GM21723 (cell line): Measurements from ENCODE around the gene ASPRV1.

Experiments used
- ATAC-seq: cut with Tn5 transposase; IDR thresholded peaks from one replicate; pipeline ENCODE4 v1.9.1; 2021; ENCODE audit warnings: mild to moderate bottlenecking, moderate library complexity; ENCODE audit not compliant: unreplicated experiment

The ASPRV1 gene

GRCh38 chr2:69943843-69944525 is 17.4 kb downstream of the ASPRV1 start:
- no peak for ATAC-seq

DNA sequence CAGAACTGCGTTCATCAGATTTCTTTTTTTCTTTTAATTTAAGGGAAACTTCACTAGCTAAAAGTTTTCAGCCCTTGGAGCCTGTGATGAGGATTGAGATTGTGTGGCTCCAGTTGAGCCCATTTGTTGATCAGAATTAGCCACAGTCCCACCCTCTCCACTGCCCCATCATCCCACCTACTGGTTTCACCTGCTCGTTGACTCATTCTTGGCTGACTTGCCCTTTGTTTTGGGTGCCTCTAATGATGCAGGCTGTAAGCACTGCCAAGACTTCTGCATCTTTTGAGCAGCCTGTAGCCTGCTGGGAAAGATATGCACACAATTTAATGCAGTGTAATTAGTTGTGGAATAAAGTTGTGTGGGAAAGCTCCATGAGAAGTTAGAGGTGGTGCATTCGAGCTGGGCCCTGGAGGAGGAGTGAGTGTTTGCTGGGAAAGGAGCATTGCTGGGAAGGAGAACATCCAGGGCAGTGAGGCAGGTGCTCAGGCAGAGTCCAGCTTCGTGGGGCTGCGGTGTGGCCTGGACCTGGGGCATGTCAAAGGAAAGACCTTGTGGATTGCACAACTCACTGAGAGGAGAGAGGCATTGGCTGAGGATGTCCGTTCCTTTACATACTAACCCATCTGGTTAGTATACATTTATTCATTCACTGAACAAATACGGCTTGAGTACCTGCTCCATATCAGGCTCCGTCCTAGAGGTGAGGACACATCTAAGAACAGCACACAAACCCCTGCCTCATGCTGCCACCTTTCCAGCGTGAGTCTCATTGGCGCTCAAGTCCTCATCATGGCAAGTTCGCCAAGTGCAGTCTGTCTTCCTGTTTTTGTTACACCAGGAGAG is 18.2 kb downstream of the ASPRV1 start:
- no peak for ATAC-seq

DNA sequence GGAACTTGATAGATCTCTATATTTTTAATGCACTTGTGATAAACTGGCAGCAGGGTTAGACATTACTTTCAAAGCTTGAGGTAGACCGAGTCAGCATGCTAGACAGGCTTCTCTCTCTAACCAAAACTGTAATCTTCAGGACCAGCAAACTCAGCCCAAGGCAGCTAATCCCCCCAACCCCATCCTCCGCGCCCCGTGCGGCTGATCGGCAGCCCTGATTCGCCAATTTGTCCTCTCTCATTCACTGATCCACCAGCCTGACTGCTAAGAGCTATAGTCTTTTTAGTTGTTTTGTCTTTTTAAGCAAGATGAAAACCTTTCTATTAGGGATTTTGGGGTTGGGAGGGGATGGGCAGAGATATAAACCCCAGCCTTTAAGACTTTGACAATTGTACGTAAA is 20.7 kb downstream of the ASPRV1 start:
- no peak for ATAC-seq

DNA sequence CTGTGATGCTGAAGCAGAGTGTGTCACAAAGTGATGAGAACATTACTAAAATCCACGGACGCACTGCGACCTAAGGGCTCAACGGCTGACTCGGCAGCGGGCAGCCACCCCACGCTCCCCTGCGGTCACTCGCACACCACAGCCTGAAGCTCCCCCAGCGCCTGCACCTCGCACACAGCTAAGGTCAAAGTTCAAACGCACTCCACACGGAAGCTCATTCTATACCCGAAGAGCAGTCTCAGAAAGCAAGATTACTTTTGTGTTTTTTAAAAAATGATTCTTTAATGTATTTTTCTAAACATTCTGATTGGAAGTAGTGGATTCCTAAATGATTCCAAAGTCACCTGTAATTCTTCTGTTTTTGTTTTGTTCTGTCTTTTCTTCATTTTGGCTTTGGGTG is 21.7 kb downstream of the ASPRV1 start:
- no peak for ATAC-seq

GRCh38 chr2:69937968-69938367 is 23.5 kb downstream of the ASPRV1 start:
- no peak for ATAC-seq

DNA sequence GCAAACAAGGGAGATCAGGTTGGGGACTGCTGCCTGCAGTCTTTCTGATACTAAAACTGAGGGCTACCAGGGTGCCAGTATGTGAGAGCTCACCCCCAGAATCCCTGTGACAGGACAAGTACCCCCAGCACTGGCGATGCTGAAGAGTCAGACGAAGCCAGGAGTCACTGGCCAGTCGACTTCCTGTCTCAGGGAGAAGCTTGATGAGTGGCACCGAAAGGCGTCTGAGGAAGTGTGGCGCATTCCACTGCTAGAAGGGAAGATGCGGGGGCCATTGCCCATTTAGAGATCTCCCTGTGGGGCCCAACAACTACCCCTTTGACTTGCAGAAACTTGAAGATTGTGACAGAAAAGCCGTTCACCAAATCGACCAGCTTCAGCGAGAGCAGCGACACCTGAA is 24.5 kb downstream of the ASPRV1 start:
- ATAC-seq: no peak

- no peak for ATAC-seq
Measured at GRCh38 chr2:69935011-69935410, 26.4 kb downstream of the ASPRV1 start.

DNA sequence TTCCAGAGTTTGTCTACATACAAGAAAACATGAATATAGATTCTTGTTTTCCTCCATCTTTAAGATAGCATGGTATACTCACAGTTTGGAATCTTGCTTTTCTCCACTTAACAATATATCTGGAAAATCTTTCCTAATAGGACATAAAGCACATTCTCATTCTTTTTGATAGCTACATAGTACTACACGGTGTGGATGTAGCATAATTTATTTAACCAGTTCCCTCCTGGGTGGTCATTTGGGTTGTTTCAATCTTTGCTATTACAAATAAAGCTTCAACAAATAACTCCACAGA is 26.9 kb downstream of the ASPRV1 start:
- no peak for ATAC-seq

GRCh38 chr2:69933839-69934613 is 27.4 kb downstream of the ASPRV1 start:
- no peak for ATAC-seq

DNA sequence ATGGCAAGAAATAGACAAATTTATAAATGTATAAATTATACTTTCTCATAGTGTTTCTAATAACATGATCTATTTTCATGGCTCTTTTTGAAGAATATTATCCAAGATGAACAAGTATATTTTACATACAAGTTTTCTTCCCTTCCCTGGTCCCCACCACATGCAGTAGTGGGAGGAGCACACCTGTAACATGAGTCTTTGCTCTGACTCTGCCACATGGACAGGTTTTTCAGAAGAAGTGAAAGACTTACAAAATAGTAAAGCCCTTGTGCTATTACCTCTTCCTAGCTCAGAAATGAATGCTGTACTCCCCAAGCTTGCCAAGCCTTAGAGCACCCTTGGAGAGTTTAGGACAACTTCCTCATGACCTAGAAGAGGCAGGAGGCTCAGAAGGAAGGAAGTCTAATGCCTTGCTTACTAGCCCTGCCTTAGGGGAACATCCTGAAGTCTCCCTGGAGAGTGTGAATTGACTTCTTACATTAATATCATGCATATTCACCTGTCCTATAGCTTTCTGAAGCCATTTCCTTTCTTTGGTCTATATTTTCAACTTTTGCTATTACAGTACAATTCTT is 28.1 kb downstream of the ASPRV1 start:
- no peak for ATAC-seq

- no peak for ATAC-seq
Measured at GRCh38 chr2:69932596-69932922, 28.9 kb downstream of the ASPRV1 start.

DNA sequence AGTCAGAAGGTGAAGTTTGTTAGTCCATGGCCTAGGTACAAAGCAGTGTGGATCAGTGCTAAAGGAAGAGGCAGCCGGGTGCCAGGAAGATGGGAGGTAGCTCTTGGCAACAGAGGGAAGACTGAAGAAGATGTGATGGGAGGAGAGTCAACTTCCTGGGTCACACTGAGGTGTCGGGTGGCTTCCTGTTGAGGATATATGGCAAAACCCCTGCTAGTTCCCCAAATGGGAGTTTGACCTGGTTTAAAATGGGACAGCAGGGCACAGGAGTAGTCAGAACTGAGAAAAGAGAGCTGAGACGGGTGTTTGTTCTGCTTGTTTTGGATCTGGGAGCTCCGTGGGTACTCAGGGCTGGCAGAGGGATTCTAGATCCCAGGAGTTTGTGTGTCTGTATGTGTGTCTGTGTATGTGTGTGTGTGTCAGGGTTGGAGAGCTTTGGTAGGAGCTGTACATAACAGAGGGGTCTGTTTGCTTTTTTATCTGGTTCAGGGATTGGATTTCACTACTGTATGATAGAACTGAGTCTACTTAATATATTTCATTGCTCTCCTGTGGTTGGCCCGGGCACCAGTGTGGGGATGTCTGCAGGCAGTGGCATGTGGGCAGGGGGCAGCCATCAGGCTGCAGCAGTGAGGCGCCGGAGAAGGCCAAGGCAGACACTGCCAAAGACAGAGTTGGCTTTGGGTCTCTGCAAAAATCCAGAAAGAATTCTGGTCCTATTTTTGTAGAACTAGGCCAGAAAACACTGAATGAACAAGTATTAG is 29.4 kb downstream of the ASPRV1 start:
- no peak for ATAC-seq

GRCh38 chr2:69926849-69927515 is 34.4 kb downstream of the ASPRV1 start:
- ATAC-seq: no peak

GRCh38 chr2:69923116-69923515 is 38.3 kb downstream of the ASPRV1 start:
- ATAC-seq: no peak

DNA sequence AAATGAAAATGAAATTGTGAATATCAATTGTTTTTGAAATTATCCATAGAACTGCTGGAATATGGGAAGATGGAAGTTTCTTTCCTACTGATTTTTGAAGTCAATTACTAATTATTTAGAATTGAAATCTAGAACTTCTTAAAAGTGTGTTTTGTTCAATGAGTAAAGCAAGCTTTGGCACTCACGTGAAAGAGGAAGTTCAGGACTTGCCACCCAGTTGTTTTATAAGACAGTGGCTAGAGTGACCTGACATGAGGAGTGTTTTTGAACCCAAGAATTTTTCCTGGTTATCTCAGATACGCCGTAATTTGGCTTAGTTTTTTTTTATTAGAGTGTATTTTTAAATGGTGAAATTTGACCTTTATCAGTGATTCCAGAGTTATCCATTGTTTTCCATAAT is 43.0 kb downstream of the ASPRV1 start:
- ATAC-seq: no peak

GRCh38 chr2:69917852-69918251 is 43.6 kb downstream of the ASPRV1 start:
- ATAC-seq: no peak

DNA sequence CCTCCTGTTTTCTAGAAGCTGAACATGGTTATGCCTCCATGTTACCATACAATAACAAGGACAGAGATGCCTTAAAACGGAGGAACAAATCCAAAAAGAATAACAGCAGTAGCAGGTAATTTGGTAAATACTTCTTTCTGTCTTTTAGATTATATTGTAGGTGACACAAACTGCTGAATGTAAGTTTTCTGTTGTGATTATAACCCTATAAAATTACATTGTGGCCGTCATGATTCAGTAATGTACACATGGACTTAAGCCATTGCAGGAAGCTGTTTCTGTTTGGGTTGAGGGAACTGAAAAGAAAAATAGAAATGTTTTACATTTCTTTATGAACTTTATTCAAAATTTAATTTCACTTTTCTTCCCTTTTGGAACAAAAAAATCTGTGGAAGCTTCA is 45.3 kb downstream of the ASPRV1 start:
- ATAC-seq: no peak

DNA sequence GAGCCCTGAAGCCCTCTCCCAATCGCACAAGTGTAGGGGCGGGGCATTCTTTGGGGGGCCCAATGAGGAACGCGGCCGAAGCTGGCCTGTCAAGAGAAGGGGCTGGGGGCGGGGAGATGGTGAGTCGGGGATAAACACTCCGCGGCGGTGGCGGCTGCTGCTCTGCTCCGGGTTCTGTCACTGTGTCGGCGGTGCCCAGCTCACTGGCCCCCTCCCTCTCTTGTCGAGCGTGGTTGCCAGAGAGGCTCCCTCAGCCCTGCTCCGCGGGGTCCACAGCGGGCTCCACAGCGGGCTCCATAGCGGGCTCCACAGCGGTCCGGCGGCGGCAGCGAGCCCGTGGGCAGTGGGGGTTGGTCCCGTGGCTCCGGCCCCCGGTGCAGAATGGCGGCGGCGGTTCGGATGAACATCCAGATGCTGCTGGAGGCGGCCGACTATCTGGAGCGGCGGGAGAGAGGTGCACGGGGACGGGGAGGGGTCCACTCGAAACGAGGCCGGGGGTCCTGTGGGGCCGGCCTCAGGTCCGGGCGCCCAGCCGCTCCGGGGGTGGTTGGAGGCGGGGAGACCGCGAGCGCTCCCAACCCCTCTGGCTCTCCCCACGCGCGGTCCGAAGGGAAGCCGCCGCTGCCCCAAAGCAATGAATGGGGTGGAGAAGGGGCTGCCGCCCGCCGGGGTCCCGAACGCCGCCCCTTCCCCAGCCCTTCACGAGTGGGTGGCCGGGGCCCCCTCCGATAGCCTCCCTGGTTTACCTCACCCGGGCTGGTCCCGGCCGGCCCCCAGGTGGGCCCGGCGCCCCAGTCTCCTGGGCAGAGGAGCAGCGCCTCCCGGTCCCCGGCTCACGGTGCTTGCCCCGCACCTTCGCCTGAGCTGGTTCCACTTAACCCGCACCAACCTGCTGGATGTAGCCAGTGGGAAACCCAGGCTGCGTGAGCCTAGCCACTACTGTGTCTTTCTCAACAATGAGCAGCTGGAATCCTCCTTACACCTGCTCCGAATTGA is 46.2 kb downstream of the ASPRV1 start, which contains the start of gene MXD1:
MXD1 (plus strand) TSS at position 160 of the 996 bp plus-strand sequence; CDS start at position 382, 222 bp downstream.
- ATAC-seq: no peak
